ENCODE results near the gene SNX2.

Gene SNX2

DNA sequence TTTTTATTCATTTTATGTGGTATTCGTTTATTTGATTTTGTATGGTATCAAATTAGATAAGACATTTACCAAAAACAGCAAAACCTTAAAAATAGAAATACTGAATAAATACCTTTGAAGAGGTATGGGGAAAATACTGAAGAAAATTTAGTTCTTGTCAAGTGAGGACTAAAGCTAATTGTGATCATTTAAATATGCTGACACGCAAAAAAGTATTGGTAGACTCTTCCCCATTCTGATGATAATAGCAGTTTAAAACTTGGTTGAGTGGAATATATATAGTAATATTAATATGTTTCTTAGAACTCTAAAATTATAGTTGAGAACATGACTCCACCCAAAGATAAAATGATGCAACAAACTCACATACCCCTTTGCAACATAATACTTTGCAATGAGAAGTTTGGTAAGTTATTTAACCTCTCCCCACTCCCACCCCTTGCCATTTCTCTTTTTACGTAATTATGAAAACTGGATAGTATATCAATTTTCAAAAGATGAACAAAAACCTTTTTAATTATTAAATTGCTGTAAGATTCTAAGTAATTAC lies 40.4 kb downstream of the SNX2 start:
- TF ChIP-seq ZFX (IDR thresholded peaks at IDR 0.05) (no peak), CTCF (conservative IDR thresholded peaks at IDR 0.05) (no peak)
- H3K27ac ChIP-seq: no peak overlapping the region

DNA sequence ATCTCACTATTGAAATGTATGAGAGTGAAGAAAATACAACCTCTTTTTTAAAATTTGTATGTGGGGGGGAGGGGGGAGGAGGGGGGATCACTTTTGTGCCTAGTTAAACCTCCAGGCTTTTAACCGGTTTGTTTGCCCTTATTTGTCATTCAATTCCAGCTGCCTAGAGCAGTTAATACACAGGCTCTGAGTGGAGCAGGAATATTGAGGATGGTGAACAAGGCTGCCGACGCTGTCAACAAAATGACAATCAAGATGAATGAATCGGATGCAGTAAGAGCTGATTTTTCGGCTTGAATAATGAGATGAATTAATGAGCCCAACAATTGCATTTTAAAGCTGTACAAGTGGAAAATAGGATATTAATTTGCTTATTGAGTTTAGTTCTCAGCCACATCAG lies 41.9 kb downstream of the SNX2 start:
- no peak for TF ChIP-seq ZFX (IDR thresholded peaks at IDR 0.05)
- no peak for TF ChIP-seq CTCF (conservative IDR thresholded peaks at IDR 0.05)
- H3K27ac ChIP-seq: no peak overlapping the region

DNA sequence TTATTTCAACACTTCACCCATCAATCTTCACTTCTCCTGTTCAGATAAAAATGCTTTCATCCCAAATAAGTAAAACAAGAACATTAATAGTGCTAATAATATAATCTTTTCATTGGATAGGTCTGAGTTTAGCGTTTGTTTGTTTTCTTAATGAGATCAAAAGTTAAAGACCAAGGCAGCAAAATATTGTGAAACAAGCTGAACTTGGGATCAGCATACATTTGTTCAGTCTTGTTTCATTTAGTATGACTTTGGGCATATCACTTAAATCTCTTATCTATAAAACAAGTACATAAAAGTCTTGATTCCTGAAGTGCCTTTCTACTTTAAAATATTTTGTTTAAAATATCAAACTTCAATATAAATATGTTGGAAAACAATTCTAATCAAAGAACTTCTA lies 57.1 kb downstream of the SNX2 start:
- no peak overlapping the region for H3K27ac ChIP-seq
- TF ChIP-seq CTCF (conservative IDR thresholded peaks at IDR 0.05) (no peak), ZFX (IDR thresholded peaks at IDR 0.05) (no peak)

GRCh38 chr5:122835681-122836080 lies 60.8 kb downstream of the SNX2 start:
- TF ChIP-seq CTCF (conservative IDR thresholded peaks at IDR 0.05): no peak
- no peak for TF ChIP-seq ZFX (IDR thresholded peaks at IDR 0.05)
- H3K27ac ChIP-seq: no peak overlapping the region

- TF ChIP-seq CTCF (conservative IDR thresholded peaks at IDR 0.05) (no peak), ZFX (IDR thresholded peaks at IDR 0.05) (no peak)
- no peak overlapping the region for H3K27ac ChIP-seq
Measured at GRCh38 chr5:122836947-122837346, 62.1 kb downstream of the SNX2 start.

DNA sequence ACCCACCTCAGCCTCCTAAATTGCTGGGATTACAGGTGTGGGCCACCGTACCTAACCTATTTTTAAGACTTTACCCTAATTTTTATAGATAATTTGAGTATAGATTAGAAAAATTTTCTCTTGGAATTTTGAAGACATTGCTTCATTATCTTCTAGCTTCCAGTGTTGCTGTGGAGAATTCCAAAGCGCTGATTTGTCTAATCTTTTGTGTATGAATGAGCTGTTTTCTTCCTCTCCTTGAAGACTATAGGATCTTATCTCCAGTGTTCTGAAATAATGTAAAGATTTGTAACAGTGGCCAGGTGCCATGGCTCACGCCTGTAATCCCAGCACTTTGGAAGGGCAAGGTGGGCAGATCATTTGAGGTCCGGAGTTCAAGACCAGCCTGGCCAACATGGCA lies 64.9 kb downstream of the SNX2 start:
- TF ChIP-seq CTCF (conservative IDR thresholded peaks at IDR 0.05) (no peak), ZFX (IDR thresholded peaks at IDR 0.05) (no peak)
- no peak overlapping the region for H3K27ac ChIP-seq

DNA sequence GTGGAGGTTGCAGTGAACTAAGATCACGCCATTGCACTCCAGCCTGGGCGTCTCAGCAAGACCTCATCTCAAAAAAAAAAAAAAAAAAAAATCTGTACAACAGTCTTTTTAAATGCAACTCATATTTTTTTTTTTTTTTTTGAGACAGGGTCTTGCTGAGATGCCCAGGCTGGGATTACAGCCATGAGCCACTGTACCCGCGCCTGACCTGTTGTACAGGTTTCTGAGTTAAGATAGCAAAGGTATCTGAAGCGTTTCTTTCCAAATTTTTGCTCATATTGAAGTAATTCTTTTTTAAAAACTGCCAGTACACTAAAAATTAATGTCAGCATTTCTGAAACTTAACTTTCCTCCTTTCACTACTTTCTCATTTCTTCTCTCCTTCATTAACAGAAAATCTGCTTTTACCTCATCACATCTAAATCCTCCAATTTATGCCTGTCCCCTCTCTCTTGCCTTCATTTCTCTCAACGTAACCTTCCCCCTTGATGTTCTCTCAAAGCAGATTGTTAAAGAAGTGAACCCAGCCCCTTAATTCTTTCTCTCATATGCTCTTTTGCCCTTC lies 67.2 kb downstream of the SNX2 start:
- H3K27ac ChIP-seq: no peak overlapping the region
- TF ChIP-seq CTCF (conservative IDR thresholded peaks at IDR 0.05) (no peak), ZFX (IDR thresholded peaks at IDR 0.05) (no peak)

Data from C4-2B (cell line).